Right lobe of liver (tissue), 6 donors: ENCODE measurements around the gene PTPRD. TPM values are rescaled to one million over a fixed set of nuclear protein-coding genes. Genes with fewer than 3 reads are reported as not detected.

Experiments
- ATAC-seq, 4 donors: fragments of 200-7000 bp; cut with Tn5 transposase; one replicate each; pipeline ENCODE4 v1.9.1; 2020; ENCODE audit warnings: mild to moderate bottlenecking in 4 of 4, moderate library complexity in 4 of 4
- DNase-seq, 3 donors: peaks; one replicate each; pipeline ENCODE4 v3.0.0-alpha.2; 2020
- H3K27ac ChIP-seq, 3 donors: fragments of 200-600 bp; one replicate each; pipeline ENCODE4 v1.8.0; 2022
- H3K27me3 ChIP-seq, 2 donors: fragments of 200-600 bp; one replicate each; pipeline ENCODE4 v1.8.0; 2022
- H3K36me3 ChIP-seq, 4 donors: fragments of 200-600 bp; sonication (generic) in 1 of 4; one replicate each; pipeline versions ENCODE4 v1.5.1 to v1.8.0; 2017 to 2022; ENCODE audit warnings: control low read depth in 1 of 4
- H3K4me1 ChIP-seq, 4 donors: fragments of 200-600 bp; sonication (generic) in 1 of 4; one replicate each; pipeline versions ENCODE4 v1.5.1 to v1.8.0; 2017 to 2022; ENCODE audit warnings: control low read depth in 1 of 4
- H3K4me3 ChIP-seq, 3 donors: fragments of 200-600 bp; one replicate each; pipeline ENCODE4 v1.8.0; 2022
- H3K9me3 ChIP-seq, 4 donors: fragments of 200-600 bp; sonication (generic) in 1 of 4; one replicate each; pipeline versions ENCODE4 v1.5.1 to v1.8.0; 2017 to 2022; ENCODE audit warnings: control low read depth in 1 of 4
- CTCF ChIP-seq, 4 donors: fragments of 200-600 bp in 3 of 4; fragments of 450-650 bp in 1 of 4; IDR thresholded peaks; one replicate each; pipeline versions ENCODE4 v1.5.1 to v1.8.0; 2016 to 2022; ENCODE audit warnings: antibody characterized with exemption in 4 of 4, mild to moderate bottlenecking in 2 of 4
- POLR2A ChIP-seq: fragments of 450-650 bp; IDR thresholded peaks from one replicate; pipeline ENCODE4 v1.6.1; 2017; ENCODE audit warnings: antibody characterized with exemption, mild to moderate bottlenecking
- WGBS: methylation state at CpG from one replicate; pipeline ENCODE4 v1.1.6; 2018; ENCODE audit warnings: low coverage, low lambda C conversion rate; ENCODE audit not compliant: insufficient coverage; ENCODE audit errors: missing lambda C conversion rate; 5-methylcytosine and 5-hydroxymethylcytosine counted together
- intact Hi-C, 2 donors: fragments of 100-400 bp; cut with DNase I; formaldehyde crosslinking; loops; one replicate each; pipeline versions ENCODE4 v1.11.2 to v1.14.1; 2022
- total RNA-seq, 6 experiments: library from RNA; depleted of rRNA in 2 of 6; stranded (reverse); fragments of >200 nt in 2 of 6; fragmentation: NEBNext Ultra II Directional in 3 of 6; extraction: Animal tissue kit (Norgen Biotek cat#: 25700) in 3 of 6; gene quantifications; one replicate each; pipeline versions ENCODE4 v1.1.0 to v1.2.4, GENCODE V29; 2016 to 2023
- donor health status: DM: no; HTN: yes; CAD: no.
- donor health status: DM: no; HTN: no; CAD: no.
- donor health status: DM: no; HTN: no; CAD: no.
- donor health status: DM: no; HTN: yes; CAD: no.
- donor health status: DM: no; HTN: yes; CAD: no.

PTPRD gene
- total RNA-seq, 6 experiments from 2014 or later: 5.4 to 29.8 (median 13.9) TPM

GRCh38 chr9:8879284-8879683 is 1733.5 kb downstream of the PTPRD start:
- H3K9me3 ChIP-seq: no peaks in the 10 kb centered on the region
- no peaks in the 10 kb centered on the region for H3K36me3 ChIP-seq
- no peak overlapping the region for H3K4me3 ChIP-seq
- intact Hi-C loops: no loop called here
- TF ChIP-seq CTCF (IDR thresholded peaks at IDR 0.05) (no peak), POLR2A (no peak)
- H3K4me1 ChIP-seq: no peaks in the 10 kb centered on the region
- WGBS: 57% methylated on average over 2 of the region's 2 CpGs
- H3K27ac ChIP-seq: no peak overlapping the region
- no peak for DNase-seq
- H3K27me3 ChIP-seq: no peaks in the 10 kb centered on the region
- no peak for ATAC-seq

- WGBS: 68% methylated on average over 3 of the region's 3 CpGs
- ATAC-seq: no peak
- no peaks in the 10 kb centered on the region for H3K36me3 ChIP-seq
- intact Hi-C loops: no loop called here
- TF ChIP-seq POLR2A (no peak), CTCF (IDR thresholded peaks at IDR 0.05) (no peak)
- no peak for DNase-seq
- H3K27ac ChIP-seq: no peak overlapping the region
- H3K9me3 ChIP-seq: no peaks in the 10 kb centered on the region
- H3K4me1 ChIP-seq: no peaks in the 10 kb centered on the region
- no peak overlapping the region for H3K4me3 ChIP-seq
- no peaks in the 10 kb centered on the region for H3K27me3 ChIP-seq
These were observed 1734.9 kb downstream of the PTPRD start for GRCh38 chr9:8877753-8878494.

GRCh38 chr9:8876303-8876702 is 1736.5 kb downstream of the PTPRD start:
- Histone ChIP-seq H3K27ac (no peak overlapping the region), H3K36me3 (no peaks in the 10 kb centered on the region), H3K27me3 (no peaks in the 10 kb centered on the region), H3K4me3 (no peak overlapping the region), H3K9me3 (no peaks in the 10 kb centered on the region), H3K4me1 (peaks cover 0 to 2% (median 0%) of the 10 kb centered on the region in 4 donors)
- intact Hi-C loops: no loop called here
- 69% methylated on average over 2 of the region's 2 CpGs for WGBS
- TF ChIP-seq CTCF (IDR thresholded peaks at IDR 0.05): no peak
- DNase-seq (no peak), ATAC-seq (no peak)

GRCh38 chr9:8874482-8874881 is 1738.3 kb downstream of the PTPRD start:
- no peak overlapping the region for H3K27ac ChIP-seq
- no peaks in the 10 kb centered on the region for H3K9me3 ChIP-seq
- H3K4me1 ChIP-seq: peaks cover 0 to 6% (median 0%) of the 10 kb centered on the region in 4 donors
- intact Hi-C loops: no loop called here
- no peak overlapping the region for H3K4me3 ChIP-seq
- H3K27me3 ChIP-seq: no peaks in the 10 kb centered on the region
- 94% methylated on average over 1 of the region's 1 CpG for WGBS
- DNase-seq (no peak), ATAC-seq (no peak)
- TF ChIP-seq CTCF (IDR thresholded peaks at IDR 0.05): no peak
- no peak for TF ChIP-seq POLR2A
- no peaks in the 10 kb centered on the region for H3K36me3 ChIP-seq
